ENCODE measurements around the gene C11orf98.

- no peak for TF ChIP-seq EZH2 (IDR thresholded peaks at IDR 0.05; ENCODE audit: borderline replicate concordance, low read depth, low read length, poor library complexity, severe bottlenecking)
- TF ChIP-seq, protein P1, sequence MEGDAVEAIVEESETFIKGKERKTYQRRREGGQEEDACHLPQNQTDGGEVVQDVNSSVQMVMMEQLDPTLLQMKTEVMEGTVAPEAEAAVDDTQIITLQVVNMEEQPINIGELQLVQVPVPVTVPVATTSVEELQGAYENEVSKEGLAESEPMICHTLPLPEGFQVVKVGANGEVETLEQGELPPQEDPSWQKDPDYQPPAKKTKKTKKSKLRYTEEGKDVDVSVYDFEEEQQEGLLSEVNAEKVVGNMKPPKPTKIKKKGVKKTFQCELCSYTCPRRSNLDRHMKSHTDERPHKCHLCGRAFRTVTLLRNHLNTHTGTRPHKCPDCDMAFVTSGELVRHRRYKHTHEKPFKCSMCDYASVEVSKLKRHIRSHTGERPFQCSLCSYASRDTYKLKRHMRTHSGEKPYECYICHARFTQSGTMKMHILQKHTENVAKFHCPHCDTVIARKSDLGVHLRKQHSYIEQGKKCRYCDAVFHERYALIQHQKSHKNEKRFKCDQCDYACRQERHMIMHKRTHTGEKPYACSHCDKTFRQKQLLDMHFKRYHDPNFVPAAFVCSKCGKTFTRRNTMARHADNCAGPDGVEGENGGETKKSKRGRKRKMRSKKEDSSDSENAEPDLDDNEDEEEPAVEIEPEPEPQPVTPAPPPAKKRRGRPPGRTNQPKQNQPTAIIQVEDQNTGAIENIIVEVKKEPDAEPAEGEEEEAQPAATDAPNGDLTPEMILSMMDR (conservative IDR thresholded peaks at IDR 0.05; ENCODE audit: low read depth, low read length) = peak; percentile 98
Measured at GRCh38 chr11:62694455-62695167, 29.6 kb upstream of the C11orf98 start.
